ENCODE data around the gene SLC1A7.

The SLC1A7 gene

GRCh38 chr1:53073287-53073686, 69.2 kb downstream of the SLC1A7 start:
- DNase-seq = no peak

GRCh38 chr1:53071915-53072314, 70.5 kb downstream of the SLC1A7 start:
- no peak for DNase-seq

- no peak for DNase-seq
Measured at GRCh38 chr1:53071167-53071865, 71.1 kb downstream of the SLC1A7 start.

- no peak for DNase-seq
Measured at GRCh38 chr1:53070621-53071020, 71.8 kb downstream of the SLC1A7 start.

GRCh38 chr1:53069663-53070327, 72.6 kb downstream of the SLC1A7 start:
- DNase-seq = no peak

GRCh38 chr1:53069265-53069662, 73.2 kb downstream of the SLC1A7 start:
- DNase-seq = no peak

GRCh38 chr1:53068314-53069099, 73.9 kb downstream of the SLC1A7 start:
- DNase-seq = no peak

GRCh38 chr1:53067886-53068285, 74.6 kb downstream of the SLC1A7 start:
- no peak for DNase-seq

GRCh38 chr1:53066891-53067738, 75.3 kb downstream of the SLC1A7 start:
- no peak for DNase-seq

- no peak for DNase-seq
Measured at GRCh38 chr1:53066488-53066887, 76.0 kb downstream of the SLC1A7 start.

GRCh38 chr1:53065391-53065790, 77.0 kb downstream of the SLC1A7 start:
- DNase-seq = no peak

- no peak for DNase-seq
Measured at GRCh38 chr1:53063744-53064515, 78.5 kb downstream of the SLC1A7 start.

- DNase-seq = no peak
Measured at GRCh38 chr1:53062708-53063591, 79.5 kb downstream of the SLC1A7 start.

GRCh38 chr1:53061859-53062707, 80.4 kb downstream of the SLC1A7 start, which contains the start of gene PODN:
PODN (plus strand) TSS chr1:53062213; CDS start chr1:53069856, 7,643 bp downstream.
- no peak for DNase-seq

- DNase-seq = no peak
Measured at GRCh38 chr1:53061123-53061858, 81.1 kb downstream of the SLC1A7 start.

GRCh38 chr1:53060579-53060978, 81.9 kb downstream of the SLC1A7 start:
- no peak for DNase-seq

GRCh38 chr1:53057127-53057526, 85.3 kb downstream of the SLC1A7 start:
- DNase-seq = no peak

GRCh38 chr1:53051676-53052075, 90.8 kb downstream of the SLC1A7 start:
- DNase-seq = no peak

GRCh38 chr1:53050310-53050709, 92.1 kb downstream of the SLC1A7 start:
- no peak for DNase-seq

Measured in NCI-H2081 treated with DMSO at 0.1 percent for 48 hours (cell line).